GM08714 (cell line): ENCODE results near the gene KCNK17.

Experiments used
- H3K4me3 ChIP-seq: fragments of 200-500 bp; sonication (Bioruptor generic); 2 replicates; pipeline ENCODE4 v1.5.1; 2014; ENCODE audit warnings: mild to moderate bottlenecking, low read length, inconsistent platforms
- ZNF274 ChIP-seq: IDR thresholded peaks from 2 replicates; pipeline ENCODE4 v1.6.1; 2012; ENCODE audit warnings: mild to moderate bottlenecking, low read depth, low read length

The KCNK17 gene

DNA sequence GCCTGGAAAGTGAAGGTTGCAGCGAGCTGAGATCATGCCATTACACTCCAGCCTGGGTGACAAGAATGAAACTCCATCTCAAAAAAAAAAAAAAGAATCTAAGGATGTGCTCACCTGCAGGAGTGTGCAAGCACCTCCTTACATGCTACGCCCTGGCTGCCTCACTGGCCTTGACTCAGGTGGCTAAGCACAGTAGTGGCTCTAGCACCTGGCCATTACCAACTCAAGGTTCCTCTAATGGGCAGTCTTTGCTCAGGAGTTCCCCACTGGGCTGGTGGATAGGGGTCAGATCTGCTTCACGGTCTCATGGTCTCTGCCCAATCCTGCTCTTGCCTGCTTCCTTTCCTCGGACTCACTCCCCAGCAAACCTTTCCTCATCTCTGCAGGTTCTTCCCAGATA is 39.7 kb downstream of the KCNK17 start:
- no peak overlapping the region for H3K4me3 ChIP-seq
- TF ChIP-seq ZNF274, result no peak

DNA sequence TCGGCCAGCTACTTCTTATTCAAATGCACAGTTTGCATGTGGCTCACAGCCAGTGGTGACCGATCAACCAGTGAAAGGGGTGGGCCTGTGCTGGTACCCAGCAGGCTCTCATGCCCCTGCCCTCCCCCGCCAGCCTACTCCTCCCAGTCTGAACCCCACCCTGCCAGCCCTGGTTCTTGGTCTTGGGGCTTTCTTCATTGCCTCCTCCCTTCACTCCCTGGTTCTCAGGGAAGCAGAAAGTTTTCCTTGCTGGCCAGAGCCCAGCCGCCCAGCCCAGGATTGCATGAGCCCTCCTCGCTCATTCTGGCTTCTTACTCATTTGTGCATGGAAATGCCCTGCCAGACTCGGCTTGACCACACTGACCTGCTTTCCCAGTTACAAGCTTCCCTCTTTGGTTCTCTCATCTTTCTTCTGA is 40.8 kb downstream of the KCNK17 start:
- no peak overlapping the region for H3K4me3 ChIP-seq
- no peak for TF ChIP-seq ZNF274

DNA sequence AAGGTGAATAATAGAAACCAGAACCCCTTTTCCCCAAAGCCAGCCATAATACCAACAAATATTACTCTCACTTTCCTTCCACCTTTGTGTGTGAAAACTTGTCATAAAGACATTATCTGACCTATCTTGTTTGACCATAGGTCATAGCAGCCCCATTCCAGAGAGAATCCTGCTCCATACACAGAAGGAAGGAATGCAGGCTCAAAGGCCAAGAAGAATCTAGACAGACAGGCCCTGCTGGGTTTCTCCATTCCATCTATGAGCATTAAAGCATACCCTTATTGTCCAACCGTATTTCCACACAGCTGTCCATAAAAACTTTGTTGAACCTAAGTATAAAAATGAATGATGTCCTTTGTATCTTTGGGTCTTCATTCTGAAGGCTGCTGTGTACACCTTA is 44.3 kb downstream of the KCNK17 start:
- TF ChIP-seq ZNF274, result no peak
- no peak overlapping the region for H3K4me3 ChIP-seq

DNA sequence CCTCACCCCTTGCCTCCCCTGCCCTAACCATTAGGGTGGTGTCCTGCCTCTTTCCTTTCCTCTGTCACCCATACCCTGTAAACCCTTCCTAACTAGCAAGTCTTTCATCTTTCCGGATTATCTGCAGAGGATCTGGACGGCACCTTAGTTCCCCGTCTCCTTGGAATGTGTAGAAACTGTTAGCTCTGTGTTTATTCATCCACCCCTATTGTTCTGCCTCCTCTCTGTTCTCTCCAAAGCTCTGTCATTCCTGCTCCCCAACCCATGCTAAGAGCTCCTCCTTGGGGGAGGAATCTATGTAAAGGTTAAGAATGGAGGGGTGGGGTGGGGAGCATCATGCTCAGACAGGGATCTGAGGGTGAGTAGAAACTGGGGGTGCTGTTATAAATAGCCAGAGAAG is 45.5 kb downstream of the KCNK17 start:
- no peak for TF ChIP-seq ZNF274
- no peak overlapping the region for H3K4me3 ChIP-seq

DNA sequence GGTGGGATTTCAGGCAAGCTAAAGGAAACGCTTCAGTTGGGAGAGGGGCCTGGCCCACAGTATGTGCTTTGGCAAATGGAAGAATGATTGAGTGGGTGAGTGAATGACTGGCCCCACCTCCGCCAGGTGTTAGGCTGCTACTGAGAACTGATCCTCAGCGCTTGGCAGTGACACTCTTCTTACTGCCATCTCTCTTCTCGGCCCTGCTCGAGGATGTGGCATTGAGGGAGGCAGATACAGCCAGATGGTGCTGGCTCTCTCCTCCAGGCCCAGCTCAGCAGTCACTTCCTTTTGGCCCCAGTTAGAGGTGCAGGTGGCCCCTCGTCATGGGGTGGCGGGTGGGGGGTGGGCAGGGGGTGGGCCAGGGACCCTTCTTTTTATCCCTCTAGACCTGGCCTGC is 46.0 kb downstream of the KCNK17 start:
- no peak for TF ChIP-seq ZNF274
- no peak overlapping the region for H3K4me3 ChIP-seq

DNA sequence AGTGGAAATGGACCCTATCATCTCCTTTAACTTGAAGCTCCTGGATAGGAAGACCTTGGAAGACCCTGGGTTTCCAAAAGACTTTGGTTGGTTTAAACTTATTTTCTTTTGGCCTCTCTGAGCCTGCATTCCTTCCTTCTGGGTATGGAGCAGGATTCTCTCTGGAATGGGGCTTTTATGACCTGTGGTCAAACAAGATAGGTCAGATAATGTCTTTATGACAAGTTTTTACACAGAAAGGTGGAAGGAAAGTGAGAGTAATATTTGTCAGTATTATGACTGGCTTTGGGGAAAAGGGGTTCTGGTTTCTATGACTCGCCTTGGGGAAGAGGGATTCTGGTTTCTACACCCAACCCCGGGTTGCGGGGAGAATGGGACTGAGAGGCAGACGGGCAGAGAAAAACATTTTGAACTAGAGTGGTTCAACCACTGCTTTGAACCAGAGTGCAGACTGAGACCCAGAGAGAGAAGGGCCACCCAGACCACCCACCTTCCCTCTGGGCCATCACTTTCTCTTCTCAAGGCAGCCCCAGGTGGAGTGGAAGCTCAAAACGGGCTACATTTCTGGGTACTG is 47.4 kb downstream of the KCNK17 start:
- no peak overlapping the region for H3K4me3 ChIP-seq
- no peak for TF ChIP-seq ZNF274

DNA sequence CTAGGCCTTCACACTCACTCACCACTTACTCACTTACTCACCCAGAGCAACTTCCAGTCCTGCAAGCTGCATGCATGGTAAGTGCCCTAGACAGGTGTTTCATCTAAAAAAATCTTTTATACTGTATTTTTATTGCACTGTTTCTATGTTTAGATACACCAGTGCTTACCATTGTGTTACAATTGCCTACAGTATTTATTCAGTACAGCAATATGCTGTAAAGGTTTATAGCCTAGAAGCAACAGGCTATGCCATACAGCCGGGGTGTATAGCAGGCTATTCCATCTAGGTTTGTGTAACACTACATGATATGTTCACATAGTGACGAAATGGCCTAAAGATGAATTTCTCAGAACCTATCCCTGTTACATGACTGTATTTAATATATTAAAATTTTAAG is 47.8 kb downstream of the KCNK17 start:
- TF ChIP-seq ZNF274, result no peak

DNA sequence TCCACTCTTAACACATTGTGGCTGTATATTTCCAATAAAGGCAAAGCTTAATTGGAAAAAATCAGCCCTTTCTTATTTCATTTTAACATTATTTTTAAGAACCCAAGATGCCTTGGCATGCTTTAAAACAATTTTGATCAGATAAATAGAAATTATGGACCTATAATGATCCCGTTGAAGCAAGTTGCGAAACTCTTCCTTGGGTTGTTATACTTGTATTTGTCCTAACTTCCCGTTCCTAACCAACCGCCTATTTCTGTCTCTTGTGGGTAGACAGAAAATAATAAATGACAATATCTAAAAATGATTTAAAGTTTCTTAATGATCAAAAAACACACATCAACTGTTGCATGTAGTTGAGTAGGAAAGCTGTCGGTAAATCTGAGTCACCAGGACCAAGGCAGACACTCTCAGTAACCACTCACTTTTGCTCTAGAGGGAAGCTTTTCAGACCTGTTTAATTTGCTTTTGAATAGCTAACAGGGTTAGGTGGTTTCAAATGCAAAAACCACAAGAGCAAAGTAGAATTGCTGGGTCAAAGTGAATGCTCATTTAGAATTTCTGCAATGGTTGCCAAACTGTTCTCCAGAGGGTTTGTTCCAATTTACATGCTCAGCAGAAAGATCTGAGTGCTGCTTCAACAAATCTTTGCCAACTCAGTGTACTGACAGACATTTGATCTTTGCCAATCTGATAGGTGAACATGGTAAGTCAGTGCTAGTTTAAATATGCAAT is 50.7 kb downstream of the KCNK17 start:
- no peak for TF ChIP-seq ZNF274
- H3K4me3 ChIP-seq, result no peak overlapping the region

More for the DNA sequence above, 47.8 kb downstream of the KCNK17 start:
- no peak overlapping the region for H3K4me3 ChIP-seq

DNA sequence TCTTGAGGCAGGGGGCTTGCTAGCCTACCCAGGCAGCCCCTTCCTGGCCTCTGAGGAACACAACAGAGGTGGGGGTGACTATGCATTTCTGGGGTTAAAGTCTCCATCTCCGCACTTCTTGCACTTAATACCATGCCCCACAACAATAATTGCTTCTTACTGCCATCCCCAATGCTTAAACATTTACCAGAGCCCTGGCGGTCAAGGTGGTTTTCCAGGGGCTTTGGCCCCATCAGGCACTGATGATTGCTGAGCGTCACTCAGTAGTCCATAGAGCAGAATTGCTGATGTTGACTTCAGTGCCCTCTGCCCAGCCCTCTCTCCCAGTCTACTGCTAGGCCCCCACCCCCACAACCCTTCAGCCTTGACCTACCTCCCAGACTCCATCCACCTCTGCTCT is 52.5 kb downstream of the KCNK17 start:
- no peak overlapping the region for H3K4me3 ChIP-seq
- no peak for TF ChIP-seq ZNF274

DNA sequence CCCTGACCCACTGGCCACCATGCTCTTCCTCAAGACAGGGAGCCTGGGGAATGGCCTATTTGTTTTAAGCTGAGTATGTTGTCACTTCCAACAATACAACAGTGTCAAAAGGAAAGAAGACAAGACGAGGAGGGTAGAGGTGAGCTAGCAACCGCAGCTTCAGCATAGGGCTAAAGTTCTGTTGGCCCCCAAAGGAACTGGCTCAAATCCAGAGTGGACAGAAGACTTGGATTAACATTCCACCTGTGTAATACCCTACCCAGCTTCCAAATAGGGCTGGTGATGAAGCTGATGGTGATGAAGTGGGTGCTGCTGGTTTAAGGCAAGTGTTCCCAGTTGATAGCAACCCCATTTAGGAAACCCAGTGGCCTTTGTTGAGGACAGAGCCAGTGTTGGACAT is 53.3 kb downstream of the KCNK17 start:
- no peak for TF ChIP-seq ZNF274
- no peak overlapping the region for H3K4me3 ChIP-seq

DNA sequence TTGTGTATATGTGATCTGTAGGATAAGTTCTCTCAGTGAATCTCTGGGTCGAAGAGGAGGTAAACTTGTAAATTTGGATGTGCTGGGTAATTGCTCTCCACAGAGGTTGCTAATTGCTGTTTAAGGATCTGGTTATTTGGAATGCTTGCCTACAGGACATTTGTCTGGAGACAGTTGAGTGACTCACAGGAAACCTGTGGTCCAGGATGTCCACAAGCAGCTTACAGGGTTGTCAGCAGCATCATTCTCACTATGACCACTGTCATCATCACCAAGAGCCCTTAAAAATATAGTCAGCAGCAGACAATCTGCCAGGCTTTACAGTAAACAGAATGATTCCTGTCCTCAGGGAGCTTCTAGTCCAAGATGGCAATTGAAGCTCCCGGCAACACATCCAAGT is 53.8 kb downstream of the KCNK17 start:
- TF ChIP-seq ZNF274, result no peak
- no peak overlapping the region for H3K4me3 ChIP-seq

DNA sequence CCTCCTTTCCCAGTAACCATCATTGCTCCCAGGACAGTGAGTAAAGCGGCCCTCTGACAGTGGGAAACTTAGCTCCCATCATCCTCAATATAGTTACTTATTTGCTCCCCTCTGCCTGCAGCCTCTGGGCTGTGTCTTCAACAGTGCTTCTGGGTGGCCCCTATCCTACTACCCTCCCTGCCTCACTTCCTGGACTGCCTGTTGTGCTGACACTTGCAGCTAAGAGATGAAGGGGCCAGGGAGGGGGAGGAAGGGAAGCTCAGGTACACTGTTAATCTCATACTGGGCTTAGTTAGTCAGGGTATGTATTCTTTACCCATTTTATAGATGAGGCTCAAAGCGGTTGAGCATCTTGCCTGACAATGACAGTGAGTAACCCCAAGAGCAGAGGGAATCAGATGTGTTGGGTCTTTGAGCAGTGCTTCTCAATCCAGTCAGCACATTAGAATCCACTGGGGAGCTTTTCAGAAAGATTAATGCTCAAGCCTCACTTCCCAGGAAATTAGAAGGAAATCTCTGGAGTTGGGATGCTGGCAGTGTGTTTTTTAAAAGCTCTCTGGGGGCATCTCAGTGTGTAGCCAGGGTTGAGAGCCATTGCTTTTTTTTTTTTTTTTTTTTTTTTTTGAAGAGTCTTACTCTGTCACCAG is 57.8 kb downstream of the KCNK17 start:
- no peak for TF ChIP-seq ZNF274

DNA sequence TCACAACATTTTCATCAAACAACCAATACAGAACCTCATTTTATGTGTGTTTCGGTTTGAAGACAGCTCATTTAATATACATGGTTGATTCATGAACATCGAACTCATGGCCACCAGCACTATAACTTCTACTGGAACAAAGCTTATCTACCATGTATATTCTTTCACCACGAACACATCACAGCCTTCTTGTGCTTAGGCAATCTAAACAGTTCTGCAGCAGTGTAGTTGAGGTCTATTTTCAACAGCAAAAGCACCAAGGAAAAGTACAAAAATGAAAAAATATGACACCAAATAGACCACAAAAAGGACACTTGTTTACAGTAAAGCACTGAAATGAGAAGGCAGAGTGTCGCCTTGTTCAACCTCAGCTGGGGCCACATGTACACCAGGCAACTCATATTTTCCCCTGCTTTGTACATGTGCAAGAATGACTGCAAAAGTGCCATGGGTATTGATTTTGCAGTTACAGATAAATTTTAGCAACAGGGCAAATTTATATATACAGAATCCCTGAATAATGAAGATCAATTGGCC is 59.2 kb downstream of the KCNK17 start:
- H3K4me3 ChIP-seq, result no peak overlapping the region
- TF ChIP-seq ZNF274, result no peak

More for the DNA sequence above, 57.8 kb downstream of the KCNK17 start:
- no peak overlapping the region for H3K4me3 ChIP-seq

DNA sequence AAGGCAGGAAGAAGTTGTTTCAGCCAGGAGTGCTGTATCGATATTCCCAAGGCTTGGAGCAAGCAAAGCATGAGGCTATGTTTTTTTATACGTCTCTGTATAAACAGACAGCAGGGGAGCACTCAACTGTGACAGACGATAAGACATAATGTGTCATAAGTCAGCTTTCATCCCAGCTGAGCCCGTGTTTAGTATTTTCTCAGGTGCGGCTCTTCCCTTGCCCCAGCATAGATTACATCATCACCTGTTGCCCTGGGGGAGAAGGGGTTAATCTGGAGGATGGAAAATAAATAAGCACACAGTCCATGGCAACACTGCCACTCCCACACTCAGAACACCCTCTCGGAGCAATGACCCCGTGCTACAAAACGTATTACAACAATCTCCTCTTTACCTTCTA is 62.8 kb downstream of the KCNK17 start:
- no peak for TF ChIP-seq ZNF274
- no peak overlapping the region for H3K4me3 ChIP-seq

DNA sequence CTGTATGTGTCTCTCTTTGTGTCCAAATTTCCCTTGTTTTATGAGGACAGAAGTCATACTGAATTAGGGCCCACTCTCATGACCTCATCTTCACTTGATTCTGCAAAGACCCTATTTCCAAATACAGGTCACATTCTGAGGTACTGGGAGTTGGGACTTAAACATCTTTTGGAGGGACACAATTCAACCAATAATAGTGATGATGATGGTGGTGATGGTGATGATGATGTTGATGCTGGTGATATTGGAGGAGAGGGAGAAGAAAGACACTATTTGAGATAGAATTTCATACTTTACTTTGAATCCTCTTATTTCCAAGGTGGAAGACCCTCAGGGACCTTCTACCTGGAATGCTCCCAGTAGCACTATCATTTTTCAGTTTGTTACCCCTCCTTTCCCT is 63.7 kb downstream of the KCNK17 start:
- no peak for TF ChIP-seq ZNF274
- no peak overlapping the region for H3K4me3 ChIP-seq
